Measurements from ENCODE around the gene CEBPG.
A peak's percentile ranks its signal among the peaks of the same experiment; 100 is the strongest.

The CEBPG gene

GRCh38 chr19:33416307-33417215, 43.1 kb downstream of the CEBPG start:
- no peak overlapping the region for H3K9ac ChIP-seq (ENCODE audit: low read length in 2 of 2)
- peaks cover 0 to 2% of the 10 kb centered on the region in 2 donors for H3K36me3 ChIP-seq (ENCODE audit: control insufficient read depth in 2 of 2, insufficient read depth in 2 of 2, low read length in 2 of 2)
- H3K27ac ChIP-seq (ENCODE audit: low read length), result no peak overlapping the region
- no peaks in the 10 kb centered on the region for H3K27me3 ChIP-seq (ENCODE audit: control insufficient read depth in 1 of 2, insufficient read depth in 2 of 2, low read length in 2 of 2)
- peaks cover 7% of the 10 kb centered on the region for H3K4me1 ChIP-seq (ENCODE audit: control insufficient read depth, insufficient read depth, low read length)
- no peaks in the 10 kb centered on the region for H3K9me3 ChIP-seq (ENCODE audit: control insufficient read depth in 2 of 2, low read length in 2 of 2)
- peak overlapping the region in 1 of 2 donors; percentile 54 for H3K4me3 ChIP-seq (ENCODE audit: low read length in 2 of 2)

- Histone ChIP-seq H3K4me3 (ENCODE audit: low read length in 2 of 2) (no peak overlapping the region), H3K9ac (ENCODE audit: low read length in 2 of 2) (no peak overlapping the region), H3K4me1 (ENCODE audit: control insufficient read depth, insufficient read depth, low read length) (peaks cover 7% of the 10 kb centered on the region), H3K27me3 (ENCODE audit: control insufficient read depth in 1 of 2, insufficient read depth in 2 of 2, low read length in 2 of 2) (no peaks in the 10 kb centered on the region), H3K9me3 (ENCODE audit: control insufficient read depth in 2 of 2, low read length in 2 of 2) (no peaks in the 10 kb centered on the region), H3K27ac (ENCODE audit: low read length) (no peak overlapping the region), H3K36me3 (ENCODE audit: control insufficient read depth in 2 of 2, insufficient read depth in 2 of 2, low read length in 2 of 2) (peaks cover 0 to 2% of the 10 kb centered on the region in 2 donors)
These were observed 44.2 kb downstream of the CEBPG start for GRCh38 chr19:33417751-33418150.

GRCh38 chr19:33418461-33418860, 45.0 kb downstream of the CEBPG start:
- no peak overlapping the region for H3K9ac ChIP-seq (ENCODE audit: low read length in 2 of 2)
- H3K36me3 ChIP-seq (ENCODE audit: control insufficient read depth in 2 of 2, insufficient read depth in 2 of 2, low read length in 2 of 2), result peaks cover 0 to 2% of the 10 kb centered on the region in 2 donors
- peaks cover 7% of the 10 kb centered on the region for H3K4me1 ChIP-seq (ENCODE audit: control insufficient read depth, insufficient read depth, low read length)
- no peaks in the 10 kb centered on the region for H3K9me3 ChIP-seq (ENCODE audit: control insufficient read depth in 2 of 2, low read length in 2 of 2)
- no peaks in the 10 kb centered on the region for H3K27me3 ChIP-seq (ENCODE audit: control insufficient read depth in 1 of 2, insufficient read depth in 2 of 2, low read length in 2 of 2)
- no peak overlapping the region for H3K4me3 ChIP-seq (ENCODE audit: low read length in 2 of 2)
- no peak overlapping the region for H3K27ac ChIP-seq (ENCODE audit: low read length)

- H3K9ac ChIP-seq (ENCODE audit: low read length in 2 of 2), result no peak overlapping the region
- H3K4me1 ChIP-seq (ENCODE audit: control insufficient read depth, insufficient read depth, low read length), result peaks cover 7% of the 10 kb centered on the region
- no peaks in the 10 kb centered on the region for H3K27me3 ChIP-seq (ENCODE audit: control insufficient read depth in 1 of 2, insufficient read depth in 2 of 2, low read length in 2 of 2)
- H3K27ac ChIP-seq (ENCODE audit: low read length), result no peak overlapping the region
- H3K36me3 ChIP-seq (ENCODE audit: control insufficient read depth in 2 of 2, insufficient read depth in 2 of 2, low read length in 2 of 2), result peaks cover 0 to 2% of the 10 kb centered on the region in 2 donors
- no peak overlapping the region for H3K4me3 ChIP-seq (ENCODE audit: low read length in 2 of 2)
- H3K9me3 ChIP-seq (ENCODE audit: control insufficient read depth in 2 of 2, low read length in 2 of 2), result no peaks in the 10 kb centered on the region
These were observed 45.6 kb downstream of the CEBPG start for GRCh38 chr19:33418871-33419787.

- Histone ChIP-seq H3K27me3 (ENCODE audit: control insufficient read depth in 1 of 2, insufficient read depth in 2 of 2, low read length in 2 of 2) (no peaks in the 10 kb centered on the region), H3K9ac (ENCODE audit: low read length in 2 of 2) (no peak overlapping the region), H3K9me3 (ENCODE audit: control insufficient read depth in 2 of 2, low read length in 2 of 2) (no peaks in the 10 kb centered on the region), H3K4me3 (ENCODE audit: low read length in 2 of 2) (no peak overlapping the region), H3K27ac (ENCODE audit: low read length) (no peak overlapping the region), H3K36me3 (ENCODE audit: control insufficient read depth in 2 of 2, insufficient read depth in 2 of 2, low read length in 2 of 2) (peaks cover 0 to 2% of the 10 kb centered on the region in 2 donors), H3K4me1 (ENCODE audit: control insufficient read depth, insufficient read depth, low read length) (peaks cover 7% of the 10 kb centered on the region)
These were observed 46.2 kb downstream of the CEBPG start for GRCh38 chr19:33419788-33420130.

- no peak overlapping the region for H3K9ac ChIP-seq (ENCODE audit: low read length in 2 of 2)
- H3K27ac ChIP-seq (ENCODE audit: low read length), result no peak overlapping the region
- no peaks in the 10 kb centered on the region for H3K9me3 ChIP-seq (ENCODE audit: control insufficient read depth in 2 of 2, low read length in 2 of 2)
- peaks cover 7% of the 10 kb centered on the region for H3K4me1 ChIP-seq (ENCODE audit: control insufficient read depth, insufficient read depth, low read length)
- no peaks in the 10 kb centered on the region for H3K27me3 ChIP-seq (ENCODE audit: control insufficient read depth in 1 of 2, insufficient read depth in 2 of 2, low read length in 2 of 2)
- H3K36me3 ChIP-seq (ENCODE audit: control insufficient read depth in 2 of 2, insufficient read depth in 2 of 2, low read length in 2 of 2), result peaks cover 0 to 2% of the 10 kb centered on the region in 2 donors
- no peak overlapping the region for H3K4me3 ChIP-seq (ENCODE audit: low read length in 2 of 2)
These were observed 47.3 kb downstream of the CEBPG start for GRCh38 chr19:33420821-33421220.

- Histone ChIP-seq H3K36me3 (ENCODE audit: control insufficient read depth in 2 of 2, insufficient read depth in 2 of 2, low read length in 2 of 2) (peaks cover 0 to 2% of the 10 kb centered on the region in 2 donors), H3K9me3 (ENCODE audit: control insufficient read depth in 2 of 2, low read length in 2 of 2) (no peaks in the 10 kb centered on the region), H3K9ac (ENCODE audit: low read length in 2 of 2) (no peak overlapping the region), H3K27me3 (ENCODE audit: control insufficient read depth in 1 of 2, insufficient read depth in 2 of 2, low read length in 2 of 2) (no peaks in the 10 kb centered on the region), H3K4me3 (ENCODE audit: low read length in 2 of 2) (no peak overlapping the region), H3K27ac (ENCODE audit: low read length) (no peak overlapping the region), H3K4me1 (ENCODE audit: control insufficient read depth, insufficient read depth, low read length) (peaks cover 4% of the 10 kb centered on the region)
These were observed 47.9 kb downstream of the CEBPG start for GRCh38 chr19:33421368-33421767.

GRCh38 chr19:33422369-33423180, 49.1 kb downstream of the CEBPG start:
- Histone ChIP-seq H3K9me3 (ENCODE audit: control insufficient read depth in 2 of 2, low read length in 2 of 2) (no peaks in the 10 kb centered on the region), H3K27me3 (ENCODE audit: control insufficient read depth in 1 of 2, insufficient read depth in 2 of 2, low read length in 2 of 2) (no peaks in the 10 kb centered on the region), H3K27ac (ENCODE audit: low read length) (no peak overlapping the region), H3K36me3 (ENCODE audit: control insufficient read depth in 2 of 2, insufficient read depth in 2 of 2, low read length in 2 of 2) (peaks cover 0 to 2% of the 10 kb centered on the region in 2 donors), H3K4me3 (ENCODE audit: low read length in 2 of 2) (no peak overlapping the region), H3K4me1 (ENCODE audit: control insufficient read depth, insufficient read depth, low read length) (no peaks in the 10 kb centered on the region), H3K9ac (ENCODE audit: low read length in 2 of 2) (no peak overlapping the region)

GRCh38 chr19:33424181-33424580, 50.7 kb downstream of the CEBPG start:
- no peaks in the 10 kb centered on the region for H3K4me1 ChIP-seq (ENCODE audit: control insufficient read depth, insufficient read depth, low read length)
- H3K9me3 ChIP-seq (ENCODE audit: control insufficient read depth in 2 of 2, low read length in 2 of 2), result no peaks in the 10 kb centered on the region
- H3K4me3 ChIP-seq (ENCODE audit: low read length in 2 of 2), result no peak overlapping the region
- no peak overlapping the region for H3K9ac ChIP-seq (ENCODE audit: low read length in 2 of 2)
- no peaks in the 10 kb centered on the region for H3K27me3 ChIP-seq (ENCODE audit: control insufficient read depth in 1 of 2, insufficient read depth in 2 of 2, low read length in 2 of 2)
- no peak overlapping the region for H3K27ac ChIP-seq (ENCODE audit: low read length)
- peaks cover 0 to 2% of the 10 kb centered on the region in 2 donors for H3K36me3 ChIP-seq (ENCODE audit: control insufficient read depth in 2 of 2, insufficient read depth in 2 of 2, low read length in 2 of 2)

- no peaks in the 10 kb centered on the region for H3K4me1 ChIP-seq (ENCODE audit: control insufficient read depth, insufficient read depth, low read length)
- no peaks in the 10 kb centered on the region for H3K9me3 ChIP-seq (ENCODE audit: control insufficient read depth in 2 of 2, low read length in 2 of 2)
- H3K27me3 ChIP-seq (ENCODE audit: control insufficient read depth in 1 of 2, insufficient read depth in 2 of 2, low read length in 2 of 2), result no peaks in the 10 kb centered on the region
- no peak overlapping the region for H3K9ac ChIP-seq (ENCODE audit: low read length in 2 of 2)
- H3K36me3 ChIP-seq (ENCODE audit: control insufficient read depth in 2 of 2, insufficient read depth in 2 of 2, low read length in 2 of 2), result no peaks in the 10 kb centered on the region
- no peak overlapping the region for H3K27ac ChIP-seq (ENCODE audit: low read length)
- H3K4me3 ChIP-seq (ENCODE audit: low read length in 2 of 2), result no peak overlapping the region
These were observed 53.3 kb downstream of the CEBPG start for GRCh38 chr19:33426621-33427361.

All from stomach smooth muscle (tissue), 2 donors.